ENCODE results near the gene TAL2. TPM values are rescaled to one million over a fixed set of nuclear protein-coding genes. Genes with fewer than 3 reads are reported as not detected.

TAL2 gene
- total RNA-seq, result 4.1 TPM

GRCh38 chr9:105662184-105663104 lies at the start of gene TAL2:
Gene TAL2, plus strand, starts transcription at chr9:105662457. Its CDS starts 40 bp downstream, at chr9:105662497.

GRCh38 chr9:105694190-105694847 lies 32.1 kb downstream of the TAL2 start, which contains the start of gene TMEM38B:
Gene TMEM38B, plus strand, starts transcription at chr9:105694541. Its CDS starts 120 bp downstream, at chr9:105694661.

Other genes starting within 250 kb of the TAL2 start
- 10.5 TPM for gene FSD1L, start 214.4 kb upstream of the TAL2 start, total RNA-seq
- gene FKTN, start 104.3 kb upstream of the TAL2 start, total RNA-seq, result 17.0 TPM
- 33.5 TPM for gene TMEM38B, start 32.1 kb downstream of the TAL2 start, total RNA-seq

All from metanephros (tissue), 1 donor.